ENCODE results near the gene THUMPD2.

DNA sequence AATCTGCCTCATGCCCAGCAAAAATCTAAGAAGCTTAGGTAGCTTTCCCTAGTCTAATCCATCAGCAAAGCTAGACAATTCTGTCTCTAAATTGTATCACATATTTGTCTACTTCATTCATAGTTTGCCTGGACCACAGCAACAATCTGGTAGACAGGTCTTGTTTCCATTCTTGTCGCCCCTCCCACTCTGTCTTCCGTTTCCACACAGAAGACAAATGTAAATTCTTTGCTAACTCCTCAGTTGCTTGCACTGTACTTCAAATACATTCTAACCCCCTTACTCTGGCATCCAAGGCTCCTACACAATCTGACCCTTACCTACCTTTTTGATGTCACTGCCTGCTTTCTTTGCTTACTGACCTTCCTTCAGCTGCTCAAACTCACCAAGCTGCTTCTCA is 40.1 kb downstream of the THUMPD2 start:
- TF ChIP-seq ZNF274 (IDR thresholded peaks at IDR 0.05; ENCODE audit: low read depth, low read length) (no peak), YY1 (IDR thresholded peaks at IDR 0.05; ENCODE audit: insufficient read depth, insufficient read length) (no peak), SUZ12 (IDR thresholded peaks at IDR 0.05; ENCODE audit: extremely low read depth, insufficient read depth, insufficient read length) (no peak)
